ENCODE results near the gene ZBTB11.
"Not testable (repeated sequence)": the region's sequence is repeated elsewhere in the genome, so short reads cannot be mapped to it uniquely, and the experiment has no call there.

Gene ZBTB11

DNA sequence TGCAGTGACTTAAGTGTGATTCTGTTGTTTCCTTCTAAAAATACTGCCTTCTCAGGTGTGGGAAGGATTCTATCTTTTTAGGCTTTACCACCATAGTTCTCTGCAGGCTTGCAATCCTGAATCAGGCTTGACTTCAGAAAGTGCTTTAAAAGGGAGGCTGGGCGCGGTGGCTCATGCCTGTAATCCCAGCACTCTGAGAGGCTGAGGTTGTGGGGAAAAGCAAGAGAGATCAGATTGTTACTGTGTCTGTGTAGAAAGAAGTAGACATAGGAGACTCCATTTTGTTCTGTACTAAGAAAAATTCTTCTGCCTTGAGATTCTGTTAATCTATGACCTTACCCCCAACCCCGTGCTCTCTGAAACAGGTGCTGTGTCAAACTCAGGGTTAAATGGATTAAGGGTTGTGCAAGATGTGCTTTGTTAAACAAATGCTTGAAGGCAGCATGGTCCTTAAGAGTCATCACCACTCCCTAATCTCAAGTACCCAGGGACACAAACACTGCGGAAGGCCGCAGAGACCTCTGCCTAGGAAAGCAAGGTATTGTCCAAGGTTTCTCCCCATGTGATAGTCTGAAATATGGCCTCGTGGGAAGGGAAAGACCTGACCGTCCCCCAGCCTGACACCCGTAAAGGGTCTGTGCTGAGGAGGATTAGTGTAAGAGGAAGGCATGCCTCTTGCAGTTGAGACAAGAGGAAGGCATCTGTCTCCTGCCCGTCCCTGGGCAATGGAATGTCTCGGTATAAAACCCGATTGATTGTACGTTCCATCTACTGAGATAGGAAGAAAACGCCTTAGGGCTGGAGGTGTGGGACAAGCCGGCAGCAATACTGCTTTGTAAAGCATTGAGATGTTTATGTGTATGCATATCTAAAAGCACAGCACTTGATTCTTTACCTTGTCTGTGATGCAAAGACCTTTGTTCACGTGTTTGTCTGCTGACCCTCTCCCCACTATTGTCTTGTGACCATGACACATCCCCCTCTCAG is 15.0 kb upstream of the ZBTB11 start:
- not testable (repeated sequence) for DNase-seq

DNA sequence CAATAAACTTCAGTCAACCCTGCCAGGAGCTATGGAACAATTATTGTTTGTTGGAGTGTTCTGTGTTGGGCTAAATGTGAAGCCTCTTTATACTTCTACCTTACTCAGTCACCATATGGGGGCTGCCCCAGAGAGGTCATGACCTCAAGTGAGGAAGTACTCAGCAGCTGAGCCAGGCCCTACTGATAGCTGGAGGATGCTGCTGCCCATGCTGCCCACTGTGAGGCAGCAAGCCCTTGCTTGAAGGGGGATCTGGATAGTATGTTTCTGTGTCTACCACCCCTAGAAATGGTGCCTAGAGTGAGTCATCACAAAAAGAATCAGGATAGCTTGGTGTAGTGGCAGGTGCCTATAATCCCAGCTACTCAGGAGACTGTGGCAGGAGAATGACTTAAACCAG is 14.0 kb upstream of the ZBTB11 start:
- no peak for DNase-seq

DNA sequence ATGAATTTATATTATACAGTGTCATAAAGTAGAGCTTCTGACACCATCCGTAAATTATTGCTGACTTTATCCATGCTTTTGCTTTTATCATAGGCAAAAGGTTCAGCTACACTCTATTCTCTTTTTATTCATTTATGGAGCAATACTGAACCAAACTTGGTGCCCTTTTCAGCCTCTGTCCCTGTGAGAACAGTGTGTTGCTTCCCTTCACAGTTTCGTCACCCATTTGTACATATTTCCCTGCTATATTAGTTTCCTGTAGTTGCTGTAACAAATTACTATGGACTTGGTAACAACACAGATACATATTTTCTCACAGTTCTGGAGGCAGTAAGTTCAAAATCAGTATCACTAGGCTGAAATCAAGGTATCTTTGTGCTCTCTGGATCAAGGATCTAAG is 12.4 kb upstream of the ZBTB11 start:
- no peak for DNase-seq

DNA sequence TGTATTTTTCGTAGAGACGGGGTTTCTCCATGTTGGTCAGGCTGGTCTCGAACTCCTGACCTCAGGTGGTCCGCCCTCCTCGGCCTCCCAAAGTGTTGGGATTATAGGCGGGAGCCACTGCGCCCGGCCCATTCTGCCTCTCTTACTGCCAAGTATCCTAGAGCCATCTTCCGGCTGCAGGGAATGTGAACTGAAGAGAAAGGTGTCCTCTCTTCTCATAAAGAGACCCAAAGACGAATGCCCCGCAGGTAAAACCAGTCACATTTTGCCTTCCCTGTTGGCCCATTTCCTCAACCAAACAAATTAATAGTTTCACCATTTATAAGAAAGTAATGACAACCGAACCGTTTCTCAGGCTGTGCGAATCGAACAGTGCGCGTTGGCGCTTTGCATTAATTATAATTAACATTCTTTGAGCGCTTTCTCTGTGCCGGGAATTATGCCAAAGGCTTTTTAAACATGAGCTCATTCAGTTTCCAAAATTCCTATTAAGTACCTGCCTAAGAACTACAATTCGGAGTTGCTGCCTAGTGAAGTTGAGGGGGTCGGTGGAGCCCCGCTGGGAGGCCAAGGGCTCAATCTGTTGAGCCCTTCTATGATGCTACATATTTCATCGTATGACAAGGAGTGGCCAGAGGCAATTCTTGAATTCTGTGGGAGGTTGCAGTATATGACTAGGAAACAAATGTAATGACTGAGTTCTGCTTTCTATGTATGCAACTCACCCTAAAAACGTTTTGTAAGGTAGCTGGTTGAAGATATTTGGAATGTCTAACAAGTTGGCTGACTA is 10.4 kb upstream of the ZBTB11 start:
- DNase-seq: no peak

- DNase-seq: no peak
Observed at GRCh38 chr3:101685870-101686307, 9.0 kb upstream of the ZBTB11 start.

- no peak for DNase-seq
Observed at GRCh38 chr3:101685050-101685400, 8.1 kb upstream of the ZBTB11 start.

GRCh38 chr3:101680466-101680865 is 3.5 kb upstream of the ZBTB11 start:
- no peak for DNase-seq

DNA sequence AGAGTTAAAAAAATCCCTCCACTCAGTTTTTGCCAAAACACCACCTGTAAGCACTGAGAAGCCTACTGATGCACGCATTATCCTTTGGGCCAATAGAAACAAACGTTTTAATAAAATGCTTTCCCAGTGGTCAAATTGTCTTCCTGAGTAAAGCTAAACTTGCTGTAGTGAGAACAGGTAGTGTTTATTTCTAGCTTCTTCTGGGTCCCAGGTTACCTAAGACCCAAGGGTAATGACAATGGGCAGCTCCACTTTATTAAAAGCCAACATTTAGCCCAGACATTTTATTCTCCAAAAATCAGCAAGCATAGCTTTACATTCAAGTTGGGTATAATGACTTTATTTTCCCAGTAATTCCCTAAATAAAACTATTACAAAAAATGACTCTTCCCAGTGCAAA is 1.9 kb upstream of the ZBTB11 start:
- DNase-seq: not testable (repeated sequence)

GRCh38 chr3:101677436-101678286 is 729 bp upstream of the ZBTB11 start:
- no peak for DNase-seq

- no peak for DNase-seq
Observed at GRCh38 chr3:101676216-101676764, 642 bp downstream of the ZBTB11 start.

GRCh38 chr3:101675709-101676215 is 1.2 kb downstream of the ZBTB11 start:
- no peak for DNase-seq

DNA sequence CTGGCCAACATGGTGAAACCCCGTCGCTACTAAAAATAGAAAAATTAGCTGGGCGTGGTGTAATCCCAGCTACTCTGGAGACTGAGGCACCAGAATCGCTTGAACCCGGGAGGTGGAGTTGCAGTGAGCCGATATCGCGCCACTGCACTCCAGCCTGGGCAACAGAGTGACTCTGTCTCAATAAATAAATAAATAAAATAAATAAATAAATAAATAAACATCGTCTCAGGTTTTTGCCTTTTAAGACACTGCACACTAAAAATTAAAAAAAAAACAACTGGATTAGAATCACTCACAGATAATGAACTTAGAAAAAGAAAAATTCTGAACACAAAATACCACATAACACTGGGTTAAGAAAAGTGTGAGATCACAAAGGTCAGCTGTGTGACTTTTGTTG is 2.4 kb downstream of the ZBTB11 start:
- DNase-seq: no peak

GRCh38 chr3:101673953-101674352 is 3.0 kb downstream of the ZBTB11 start:
- no peak for DNase-seq

- no peak for DNase-seq
Observed at GRCh38 chr3:101671014-101671413, 5.9 kb downstream of the ZBTB11 start.

GRCh38 chr3:101667844-101668243 is 9.1 kb downstream of the ZBTB11 start:
- no peak for DNase-seq

GRCh38 chr3:101667331-101667730 is 9.6 kb downstream of the ZBTB11 start:
- no peak for DNase-seq

- DNase-seq: no peak
Observed at GRCh38 chr3:101665851-101666250, 11.1 kb downstream of the ZBTB11 start.

DNA sequence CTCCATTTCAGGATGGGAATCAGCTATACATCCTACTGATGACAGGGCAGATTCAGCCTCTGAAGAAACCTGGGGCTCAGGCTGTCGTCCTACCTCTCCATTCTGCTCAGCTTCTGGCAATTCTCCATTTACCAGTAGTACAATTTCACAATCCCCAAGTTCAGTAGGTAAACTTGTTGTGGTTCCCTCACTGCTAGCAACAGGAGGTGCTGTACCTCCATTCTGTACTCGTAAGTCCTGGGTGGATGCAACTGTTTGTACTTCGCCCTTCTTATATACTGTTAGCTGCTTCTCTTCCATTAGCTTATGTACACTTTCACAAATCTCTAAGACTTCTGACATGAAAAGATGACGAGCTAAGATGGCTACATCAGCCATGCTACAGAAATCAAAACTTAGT is 11.6 kb downstream of the ZBTB11 start:
- DNase-seq: no peak

GRCh38 chr3:101660714-101661113 is 16.2 kb downstream of the ZBTB11 start:
- DNase-seq: no peak

- no peak for DNase-seq
Observed at GRCh38 chr3:101656651-101657050, 20.3 kb downstream of the ZBTB11 start.

- no peak for DNase-seq
Observed at GRCh38 chr3:101646726-101647125, 30.2 kb downstream of the ZBTB11 start.

- DNase-seq: no peak
Observed at GRCh38 chr3:101643861-101644613, 32.9 kb downstream of the ZBTB11 start.

All from hippocampal formation (tissue), 2 donors.